HG03439 (cell line): ENCODE data around the gene EML6.

Experiments
- ATAC-seq: cut with Tn5 transposase; IDR thresholded peaks from one replicate; pipeline ENCODE4 v1.9.1; 2021; ENCODE audit warnings: mild to moderate bottlenecking, moderate library complexity; ENCODE audit not compliant: unreplicated experiment

Gene EML6

GRCh38 chr2:54704688-54705605 is 18.5 kb upstream of the EML6 start:
- ATAC-seq = no peak

DNA sequence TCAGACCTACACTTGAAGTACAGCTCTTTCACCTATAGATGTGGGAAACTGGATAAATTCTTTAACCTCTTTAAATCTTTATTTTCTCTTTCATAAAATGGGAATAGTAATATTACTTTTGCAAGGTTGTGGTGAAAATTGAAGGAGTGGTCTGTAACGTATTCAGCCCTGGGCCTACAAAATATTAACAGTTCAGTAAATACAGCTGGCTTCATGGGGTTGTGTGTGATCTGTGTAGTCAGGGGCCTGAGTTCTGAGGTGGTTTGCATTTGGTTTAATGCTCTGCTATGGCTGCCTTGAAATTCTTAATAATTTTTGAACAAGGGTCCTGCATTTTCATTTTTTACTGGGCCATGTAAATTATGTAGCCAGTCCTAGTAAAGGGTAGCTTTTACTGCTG is 16.8 kb upstream of the EML6 start:
- no peak for ATAC-seq

- no peak for ATAC-seq
Observed at GRCh38 chr2:54708584-54709335, 14.7 kb upstream of the EML6 start.

GRCh38 chr2:54709336-54709809 is 14.1 kb upstream of the EML6 start:
- ATAC-seq = no peak

GRCh38 chr2:54710216-54710615 is 13.2 kb upstream of the EML6 start:
- no peak for ATAC-seq

GRCh38 chr2:54712516-54712915 is 10.9 kb upstream of the EML6 start:
- no peak for ATAC-seq

GRCh38 chr2:54714996-54715395 is 8.5 kb upstream of the EML6 start:
- ATAC-seq = no peak

GRCh38 chr2:54716375-54716774 is 7.1 kb upstream of the EML6 start:
- ATAC-seq = no peak

GRCh38 chr2:54720563-54720962 is 2.9 kb upstream of the EML6 start:
- ATAC-seq = no peak

- no peak for ATAC-seq
Observed at GRCh38 chr2:54722641-54723040, 821 bp upstream of the EML6 start.

GRCh38 chr2:54723996-54724559 is 616 bp downstream of the EML6 start:
- ATAC-seq = no peak

DNA sequence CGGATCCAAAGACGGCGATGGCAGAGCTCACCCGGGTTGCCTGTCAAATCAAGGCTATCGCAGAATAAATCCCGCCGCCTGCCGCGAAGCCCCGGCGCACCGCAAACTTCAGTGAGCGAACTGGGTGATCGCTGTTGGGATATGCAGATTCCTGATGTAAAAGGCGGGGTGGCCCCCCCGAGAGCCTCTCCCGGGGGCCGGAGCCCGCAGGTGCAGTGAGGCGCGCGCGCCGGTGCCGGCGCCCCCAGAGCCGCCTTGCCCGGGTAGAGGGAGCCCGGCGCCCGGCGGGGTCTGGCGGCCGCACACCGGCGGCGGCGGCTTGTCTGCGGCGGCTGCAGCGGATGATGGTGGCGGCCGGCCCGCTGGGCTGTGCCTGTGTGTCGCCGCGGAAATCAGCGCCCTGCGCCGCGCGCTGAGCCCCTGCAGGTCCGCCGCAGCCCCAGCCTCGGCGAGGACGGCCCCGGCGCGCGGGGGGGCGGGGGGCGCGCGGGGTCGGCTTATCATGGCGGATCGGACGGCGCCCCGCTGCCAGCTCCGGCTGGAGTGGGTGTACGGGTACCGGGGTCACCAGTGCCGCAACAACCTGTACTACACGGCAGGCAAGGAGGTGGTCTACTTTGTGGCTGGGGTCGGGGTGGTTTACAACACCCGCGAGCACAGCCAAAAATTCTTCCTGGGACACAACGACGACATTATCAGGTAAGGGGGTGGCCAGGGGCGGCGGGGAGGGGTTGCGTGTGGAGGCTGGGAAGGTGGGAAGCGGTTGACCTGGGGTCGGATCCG is 1.3 kb downstream of the EML6 start:
- ATAC-seq = no peak

GRCh38 chr2:54725343-54726099 is 2.1 kb downstream of the EML6 start:
- ATAC-seq = no peak

DNA sequence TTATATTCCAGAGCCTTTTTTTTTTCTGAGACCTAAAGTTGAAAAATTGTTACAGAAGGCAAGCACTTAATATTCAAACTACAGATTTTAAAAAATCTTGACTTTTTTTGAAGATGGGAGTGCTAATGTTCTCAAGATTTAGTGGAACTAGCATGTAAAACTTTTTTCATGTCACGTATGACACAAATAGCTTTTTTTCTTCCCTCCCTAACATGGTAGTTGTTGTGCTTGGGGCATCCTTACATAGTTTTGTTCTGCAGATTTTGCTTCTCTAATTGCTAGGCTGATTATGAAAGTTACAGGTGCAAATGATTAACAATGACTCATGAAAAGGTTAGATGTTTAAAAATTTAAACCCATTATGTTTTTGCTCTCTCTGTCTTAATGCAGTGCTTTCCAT is 3.0 kb downstream of the EML6 start:
- no peak for ATAC-seq

DNA sequence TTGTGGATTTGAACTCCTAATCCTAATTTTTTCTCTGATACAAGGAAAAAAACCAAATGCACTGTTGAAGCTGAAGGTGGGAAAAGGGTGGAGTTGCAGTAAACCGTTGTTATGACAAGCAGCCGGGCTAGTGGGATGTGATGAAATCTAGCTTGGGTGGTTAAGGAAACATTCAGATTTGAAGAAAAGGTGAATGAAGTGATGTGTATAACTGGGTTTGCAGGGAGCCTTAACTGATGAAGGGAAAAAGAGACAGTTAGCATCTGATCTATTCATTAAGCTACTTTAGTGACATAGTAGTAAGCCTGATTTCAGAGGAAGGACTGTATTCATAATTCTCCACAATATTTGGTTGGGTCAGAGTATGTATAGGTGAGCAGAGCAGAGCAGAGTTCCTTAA is 3.5 kb downstream of the EML6 start:
- no peak for ATAC-seq

DNA sequence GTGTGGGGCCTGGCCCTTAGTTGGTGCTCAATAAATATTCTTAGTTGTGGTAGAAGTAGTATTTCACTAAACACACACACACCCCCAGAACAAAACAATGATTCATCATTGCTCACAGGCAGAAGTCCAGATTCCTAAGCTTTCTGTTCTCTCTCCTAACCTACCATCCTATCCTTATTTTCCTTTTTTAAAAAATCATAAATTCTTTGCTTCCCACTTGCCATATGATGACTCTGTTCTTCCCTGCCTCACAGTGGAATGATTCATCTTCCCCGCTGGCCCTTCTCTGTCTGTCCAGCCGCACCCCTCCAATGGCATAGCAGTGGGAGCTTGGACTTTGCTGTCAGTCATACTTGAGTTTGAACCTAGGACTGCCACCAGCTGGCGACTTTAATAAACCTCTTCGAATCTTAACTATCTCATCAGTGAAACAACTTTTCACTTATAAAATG is 5.2 kb downstream of the EML6 start:
- ATAC-seq = no peak

GRCh38 chr2:54735636-54736035 is 12.2 kb downstream of the EML6 start:
- ATAC-seq = no peak

- no peak for ATAC-seq
Observed at GRCh38 chr2:54738281-54738680, 14.8 kb downstream of the EML6 start.

- no peak for ATAC-seq
Observed at GRCh38 chr2:54740333-54740732, 16.9 kb downstream of the EML6 start.

- no peak for ATAC-seq
Observed at GRCh38 chr2:54741250-54741649, 17.8 kb downstream of the EML6 start.
